Upper lobe of left lung (tissue), 6 donors: ENCODE data around the gene MRPL38. TPM values are rescaled to one million over a fixed set of nuclear protein-coding genes. Genes with fewer than 3 reads are reported as not detected.
A peak's percentile ranks its signal among the peaks of the same experiment; 100 is the strongest.

Experiments used
- ATAC-seq, 2 donors: fragments of 200-7000 bp; cut with Tn5 transposase; one replicate each; pipeline ENCODE4 v1.9.1; 2022; ENCODE audit warnings: mild to moderate bottlenecking in 2 of 2, moderate library complexity in 2 of 2; ENCODE audit not compliant: low FRiP score in 2 of 2
- DNase-seq, 2 donors: peaks; one replicate each; pipeline ENCODE4 v3.0.0-alpha.2; 2019 to 2020
- H3K27ac ChIP-seq, 4 donors: fragments of 200-600 bp; sonication (generic); one replicate each; pipeline ENCODE4 v1.5.1; 2016 to 2019
- H3K27me3 ChIP-seq, 4 donors: fragments of 200-600 bp; sonication (generic); one replicate each; pipeline ENCODE4 v1.5.1; 2017 to 2019
- H3K36me3 ChIP-seq, 4 donors: fragments of 200-600 bp; sonication (generic); one replicate each; pipeline ENCODE4 v1.5.1; 2016 to 2019
- H3K4me1 ChIP-seq, 4 donors: fragments of 200-600 bp; sonication (generic); one replicate each; pipeline ENCODE4 v1.5.1; 2018 to 2019
- H3K4me3 ChIP-seq, 4 donors: fragments of 200-600 bp; sonication (generic); one replicate each; pipeline ENCODE4 v1.5.1; 2017 to 2019; ENCODE audit warnings: mild to moderate bottlenecking in 2 of 4, moderate library complexity in 1 of 4
- H3K9me3 ChIP-seq, 4 donors: fragments of 200-600 bp; sonication (generic); one replicate each; pipeline ENCODE4 v1.5.1; 2018 to 2019
- EP300 ChIP-seq, 4 donors: sonication (generic); formaldehyde crosslinking; IDR thresholded peaks; one replicate each; pipeline ENCODE4 v1.5.1; 2017; ENCODE audit warnings: antibody characterized with exemption in 4 of 4, control low read depth in 2 of 4
- POLR2A ChIP-seq, 4 donors: fragments of 450-650 bp; IDR thresholded peaks; one replicate each; pipeline ENCODE4 v1.5.1; 2016 to 2017; ENCODE audit warnings: antibody characterized with exemption in 4 of 4, mild to moderate bottlenecking in 2 of 4
- POLR2AphosphoS5 ChIP-seq, 2 donors: sonication (generic); formaldehyde crosslinking; IDR thresholded peaks; one replicate each; pipeline ENCODE4 v1.5.1; 2017; ENCODE audit warnings: antibody characterized with exemption in 2 of 2
- WGBS, 2 donors: methylation state at CpG; one replicate each; pipeline ENCODE4 v1.1.5; 2017 to 2018; 5-methylcytosine and 5-hydroxymethylcytosine counted together
- total RNA-seq, 6 donors: library from RNA; depleted of rRNA in 4 of 6; stranded (reverse); fragments of >200 nt in 4 of 6; gene quantifications; one replicate each; pipeline versions ENCODE4 v1.1.0 to v1.2.1, GENCODE V29; 2016 to 2021
- TF ChIP-seq, protein P1 (sequence below), 6 experiments: fragments of 450-650 bp in 4 of 6; fragments of 200-600 bp in 2 of 6; sonication (generic) in 2 of 6; IDR thresholded peaks; one replicate each; pipeline ENCODE4 v1.5.1; 2016 to 2019; ENCODE audit warnings: antibody characterized with exemption in 6 of 6
- donor health status: DM: no; HTN: no; CAD: no; lungs with moderate emphysema.
- donor health status: DM: no; HTN: yes; CAD: no; lungs with severe emphysema.

Gene MRPL38
- total RNA-seq, 6 donors from 2014 or later = 35.4 to 115 (median 77.0) TPM

GRCh38 chr17:75898065-75898464, 6.6 kb downstream of the MRPL38 start:
- Histone ChIP-seq H3K9me3 (no peaks in the 10 kb centered on the region), H3K4me3 (no peak overlapping the region), H3K36me3 (peaks cover 16 to 55% (median 47%) of the 10 kb centered on the region in 4 donors), H3K4me1 (peaks cover 22 to 35% (median 24%) of the 10 kb centered on the region in 4 donors), H3K27ac (no peak overlapping the region), H3K27me3 (no peaks in the 10 kb centered on the region)
- DNase-seq = peak in 1 of 2 donors; percentile 13
- TF ChIP-seq, protein P1, sequence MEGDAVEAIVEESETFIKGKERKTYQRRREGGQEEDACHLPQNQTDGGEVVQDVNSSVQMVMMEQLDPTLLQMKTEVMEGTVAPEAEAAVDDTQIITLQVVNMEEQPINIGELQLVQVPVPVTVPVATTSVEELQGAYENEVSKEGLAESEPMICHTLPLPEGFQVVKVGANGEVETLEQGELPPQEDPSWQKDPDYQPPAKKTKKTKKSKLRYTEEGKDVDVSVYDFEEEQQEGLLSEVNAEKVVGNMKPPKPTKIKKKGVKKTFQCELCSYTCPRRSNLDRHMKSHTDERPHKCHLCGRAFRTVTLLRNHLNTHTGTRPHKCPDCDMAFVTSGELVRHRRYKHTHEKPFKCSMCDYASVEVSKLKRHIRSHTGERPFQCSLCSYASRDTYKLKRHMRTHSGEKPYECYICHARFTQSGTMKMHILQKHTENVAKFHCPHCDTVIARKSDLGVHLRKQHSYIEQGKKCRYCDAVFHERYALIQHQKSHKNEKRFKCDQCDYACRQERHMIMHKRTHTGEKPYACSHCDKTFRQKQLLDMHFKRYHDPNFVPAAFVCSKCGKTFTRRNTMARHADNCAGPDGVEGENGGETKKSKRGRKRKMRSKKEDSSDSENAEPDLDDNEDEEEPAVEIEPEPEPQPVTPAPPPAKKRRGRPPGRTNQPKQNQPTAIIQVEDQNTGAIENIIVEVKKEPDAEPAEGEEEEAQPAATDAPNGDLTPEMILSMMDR (IDR thresholded peaks at IDR 0.05) = no peak
- WGBS, 2 donors = 88 to 93% methylated on average over 8 of the region's 8 CpGs
- no peak for ATAC-seq

DNA sequence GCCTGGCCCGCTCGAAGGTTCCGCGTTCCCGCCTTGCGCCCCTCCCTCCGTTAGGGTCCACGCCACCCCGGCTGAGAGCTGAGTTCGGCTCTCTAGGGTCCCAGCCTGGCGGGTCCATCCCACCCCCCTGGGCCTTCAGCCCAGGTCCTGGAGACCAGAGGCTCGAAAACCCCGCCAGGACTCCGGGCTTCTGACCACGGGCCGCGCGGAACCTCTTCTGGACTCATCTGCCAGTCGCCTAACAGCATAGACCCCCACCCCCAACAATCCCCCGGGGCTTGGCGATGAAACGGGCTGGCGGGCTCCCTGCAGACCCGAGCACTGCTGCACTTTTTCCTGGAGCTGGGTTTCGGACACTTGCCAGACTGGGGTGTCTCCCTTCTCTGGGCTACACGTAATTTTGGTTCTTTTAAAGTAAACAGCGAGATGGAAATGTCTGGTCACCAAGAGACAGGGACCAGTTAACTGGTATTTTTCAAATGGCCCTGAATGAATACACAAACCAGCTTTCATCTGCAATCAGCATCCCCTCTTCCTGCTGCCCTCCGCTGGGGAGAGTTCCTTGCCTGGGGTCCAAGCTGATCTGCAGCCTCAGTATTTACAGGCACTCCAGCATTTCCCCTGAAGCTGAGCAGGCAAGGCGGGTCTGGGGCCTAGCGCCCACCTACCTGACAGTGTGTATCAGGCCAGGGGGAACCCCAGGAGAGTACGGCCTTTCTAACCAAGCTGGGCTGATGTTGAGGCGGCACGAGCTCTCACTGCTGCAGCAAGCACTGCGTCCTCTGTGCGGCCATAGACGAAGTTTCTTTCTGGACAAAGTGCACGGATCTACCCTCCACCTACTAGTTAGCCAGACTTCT, 7.3 kb downstream of the MRPL38 start:
- Histone ChIP-seq H3K27me3 (no peaks in the 10 kb centered on the region), H3K4me1 (peaks cover 21 to 34% (median 24%) of the 10 kb centered on the region in 4 donors), H3K36me3 (peaks cover 16 to 52% (median 44%) of the 10 kb centered on the region in 4 donors), H3K27ac (peak overlapping the region; percentile 90 to 94 (median 94)), H3K4me3 (peak overlapping the region; percentile 26 to 97 (median 76)), H3K9me3 (no peaks in the 10 kb centered on the region)
- DNase-seq (peak in 1 of 2 donors; percentile 26), ATAC-seq (peak in 1 of 2 donors; percentile 0)
- WGBS, 2 donors = 61 to 76% methylated on average over 14 to 25 of the region's 37 CpGs
- TF ChIP-seq, protein P1 (IDR thresholded peaks at IDR 0.05) = no peak

- TF ChIP-seq POLR2A (IDR thresholded peaks at IDR 0.05) (peak in 3 of 4 donors; percentile 69 to 92 (median 72)), EP300 (IDR thresholded peaks at IDR 0.05) (no peak), POLR2AphosphoS5 (IDR thresholded peaks at IDR 0.05) (peak; percentile 60 to 77)
- TF ChIP-seq, protein P1 (IDR thresholded peaks at IDR 0.05) = peak in 5 of 6 experiments; percentile 46 to 71 (median 61)
- WGBS, 2 donors = 0% methylated on average over 13 of the region's 102 CpGs; no CpG with 5 or more reads in 1 of the 2 donors
- H3K36me3 ChIP-seq = peaks cover 16 to 52% (median 44%) of the 10 kb centered on the region in 4 donors
- DNase-seq = peak; percentile 84 to 97
- ATAC-seq = peak; percentile 81 to 93
- H3K27me3 ChIP-seq = no peaks in the 10 kb centered on the region
- H3K4me1 ChIP-seq = peaks cover 21 to 34% (median 24%) of the 10 kb centered on the region in 4 donors
- peak within 1 kb of the TSS; percentile 90 to 94 (median 94) for H3K27ac ChIP-seq
- no peaks in the 10 kb centered on the region for H3K9me3 ChIP-seq
- H3K4me3 ChIP-seq = peak within 1 kb of the TSS; percentile 26 to 97 (median 76)
Measured at GRCh38 chr17:75896415-75897159, 8.1 kb downstream of the MRPL38 start, which contains the start of gene TRIM65. Gene TRIM65 (minus strand): TSS chr17:75896951. CDS start chr17:75896937, 14 bp downstream.

- TF ChIP-seq POLR2AphosphoS5 (IDR thresholded peaks at IDR 0.05) (peak in 1 of 2 donors; percentile 26), POLR2A (IDR thresholded peaks at IDR 0.05) (no peak), EP300 (IDR thresholded peaks at IDR 0.05) (no peak)
- TF ChIP-seq, protein P1 (IDR thresholded peaks at IDR 0.05) = peak in 2 of 6 experiments; percentile 41 to 57
- Histone ChIP-seq H3K4me3 (peak overlapping the region; percentile 26 to 97 (median 76)), H3K4me1 (peaks cover 21 to 34% (median 24%) of the 10 kb centered on the region in 4 donors), H3K27ac (peak overlapping the region; percentile 90 to 94 (median 94)), H3K27me3 (no peaks in the 10 kb centered on the region), H3K36me3 (peaks cover 20 to 52% (median 44%) of the 10 kb centered on the region in 4 donors), H3K9me3 (no peaks in the 10 kb centered on the region)
- ATAC-seq = peak in 1 of 2 donors; percentile 0
- peak in 1 of 2 donors; percentile 20 for DNase-seq
- WGBS, 2 donors = 22 to 44% methylated on average over 17 to 27 of the region's 28 CpGs
Measured at GRCh38 chr17:75895370-75896155, 9.1 kb downstream of the MRPL38 start.
